ENCODE data around the gene LDAH. TPM values are rescaled to one million over a fixed set of nuclear protein-coding genes. Genes with fewer than 3 reads are reported as not detected.

The LDAH gene
- total and polyA plus RNA-seq, 2 experiments from 2014 or later = 12.1 to 37.5 TPM

DNA sequence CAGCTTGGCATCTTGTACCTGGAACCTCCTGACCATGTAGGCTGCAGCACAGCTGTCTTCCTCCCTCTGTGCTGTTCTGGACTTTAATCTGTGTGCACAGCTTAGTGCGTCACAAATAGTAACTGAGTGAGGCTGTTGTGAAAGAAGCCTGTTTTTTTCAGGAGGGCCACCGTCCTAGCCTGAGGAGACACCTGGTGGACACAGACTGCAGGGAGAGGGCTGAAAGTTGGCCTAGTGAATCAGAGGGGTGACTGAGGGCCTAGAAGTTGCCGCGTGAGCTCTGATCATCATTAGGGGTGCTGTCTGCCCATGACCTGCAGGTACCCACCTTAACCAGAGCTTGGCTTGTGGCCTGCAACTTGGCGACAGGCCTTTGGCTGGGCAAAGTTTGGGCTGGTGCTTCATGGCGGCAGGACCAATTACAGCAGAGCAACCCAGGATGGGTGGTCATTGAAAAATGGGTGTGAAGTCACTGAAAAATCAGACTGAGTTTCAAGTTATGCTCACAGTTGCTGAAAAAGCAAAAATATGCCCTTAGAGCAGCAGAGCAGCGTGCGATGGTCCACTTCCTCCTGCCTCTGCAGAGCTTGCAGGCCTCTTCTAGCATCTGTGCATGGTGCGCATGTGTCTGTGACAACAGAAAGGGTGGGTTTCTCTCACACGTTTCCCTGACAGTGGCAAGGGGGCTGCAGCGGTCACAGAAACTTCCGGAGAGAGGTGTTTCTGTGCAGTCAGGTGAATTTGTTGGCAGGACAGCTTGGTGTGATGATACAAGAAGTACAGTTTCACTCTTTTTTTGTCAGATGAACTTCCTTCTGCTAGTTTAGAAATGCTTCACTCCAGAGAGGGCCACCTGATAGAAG is 146.3 kb downstream of the LDAH start:
- H2AFZ ChIP-seq = no peak overlapping the region
- no peak overlapping the region for H3K27ac ChIP-seq (ENCODE audit: low read depth)
- Mint-ChIP-seq H3K4me1 (peaks cover 54% of the 10 kb centered on the region), H3K27ac (no peak overlapping the region), H3K9me3 (no peaks in the 10 kb centered on the region; the same call in 2 of the 3 replicates), H3K4me3 (no peak overlapping the region), H3K27me3 (ENCODE audit: insufficient read depth, low read depth, poor library complexity) (peaks cover 41% of the 10 kb centered on the region), H3K36me3 (ENCODE audit: low read depth) (no peaks in the 10 kb centered on the region)
- no peak overlapping the region for H3K4me3 ChIP-seq
- H4K20me1 ChIP-seq (replicated peaks; ENCODE audit: insufficient read depth) = no peaks in the 10 kb centered on the region; the same call in none of the 2 replicates
- peaks cover 41% of the 10 kb centered on the region for H3K4me1 ChIP-seq (ENCODE audit: insufficient read depth)
- no peaks in the 10 kb centered on the region for H3K9me2 ChIP-seq (ENCODE audit: insufficient read depth)
- H3K79me2 ChIP-seq (replicated peaks; ENCODE audit: insufficient read depth) = no peaks in the 10 kb centered on the region
- H3K4me2 ChIP-seq = no peak overlapping the region
- H3K36me3 ChIP-seq (ENCODE audit: insufficient read depth) = no peaks in the 10 kb centered on the region
- peaks cover 37% of the 10 kb centered on the region for H3K27me3 ChIP-seq (ENCODE audit: insufficient read depth)
- TF ChIP-seq, protein P1, sequence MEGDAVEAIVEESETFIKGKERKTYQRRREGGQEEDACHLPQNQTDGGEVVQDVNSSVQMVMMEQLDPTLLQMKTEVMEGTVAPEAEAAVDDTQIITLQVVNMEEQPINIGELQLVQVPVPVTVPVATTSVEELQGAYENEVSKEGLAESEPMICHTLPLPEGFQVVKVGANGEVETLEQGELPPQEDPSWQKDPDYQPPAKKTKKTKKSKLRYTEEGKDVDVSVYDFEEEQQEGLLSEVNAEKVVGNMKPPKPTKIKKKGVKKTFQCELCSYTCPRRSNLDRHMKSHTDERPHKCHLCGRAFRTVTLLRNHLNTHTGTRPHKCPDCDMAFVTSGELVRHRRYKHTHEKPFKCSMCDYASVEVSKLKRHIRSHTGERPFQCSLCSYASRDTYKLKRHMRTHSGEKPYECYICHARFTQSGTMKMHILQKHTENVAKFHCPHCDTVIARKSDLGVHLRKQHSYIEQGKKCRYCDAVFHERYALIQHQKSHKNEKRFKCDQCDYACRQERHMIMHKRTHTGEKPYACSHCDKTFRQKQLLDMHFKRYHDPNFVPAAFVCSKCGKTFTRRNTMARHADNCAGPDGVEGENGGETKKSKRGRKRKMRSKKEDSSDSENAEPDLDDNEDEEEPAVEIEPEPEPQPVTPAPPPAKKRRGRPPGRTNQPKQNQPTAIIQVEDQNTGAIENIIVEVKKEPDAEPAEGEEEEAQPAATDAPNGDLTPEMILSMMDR (conservative IDR thresholded peaks at IDR 0.05; ENCODE audit: low read depth in 2 of 2) = peak; percentile 25 to 60
- no peak for TF ChIP-seq EZH2phosphoT487 (IDR thresholded peaks at IDR 0.05; ENCODE audit: unreplicated experiment)
- 0 out of 2 replicates have a peak, but pooled peaks cover 3% of the 10 kb centered on the region for H3F3A ChIP-seq (replicated peaks; ENCODE audit: low read depth)
- DNase-seq (ENCODE audit: low spot score) (no peak), ATAC-seq (peak; percentile 11)

DNA sequence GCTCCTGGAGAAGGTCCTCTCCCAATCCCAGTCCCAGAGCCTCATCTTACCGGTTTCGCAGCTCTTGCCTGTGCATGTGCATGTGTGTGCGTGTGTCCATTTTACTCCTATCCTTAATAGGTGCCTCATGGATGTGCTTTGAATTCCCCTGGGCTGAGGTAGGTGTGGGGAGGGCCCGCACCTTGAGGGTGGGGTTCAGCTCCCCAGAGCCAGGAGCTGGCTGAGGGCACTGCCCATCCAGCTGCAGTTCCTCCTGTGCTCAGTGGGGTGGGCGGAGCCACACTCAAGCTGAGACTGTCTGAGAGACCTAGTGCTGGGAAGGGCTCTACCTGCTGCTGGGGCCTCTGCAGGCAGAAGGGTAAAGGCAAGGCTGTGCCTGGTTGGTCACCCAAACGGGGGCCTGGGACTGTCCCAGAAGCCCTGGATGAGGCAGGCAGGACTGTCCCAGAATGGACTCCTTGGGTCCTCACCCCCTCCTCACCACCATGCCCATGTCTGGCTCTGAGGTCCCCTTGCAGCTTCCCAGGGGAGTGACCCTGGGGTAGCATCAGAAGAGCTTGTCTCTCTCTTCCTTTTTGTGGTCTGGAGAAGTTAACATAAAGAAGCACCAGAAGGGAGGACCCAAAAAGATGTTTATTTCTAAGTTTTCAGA is 147.1 kb downstream of the LDAH start:
- H3K27ac Mint-ChIP-seq = no peak overlapping the region
- peaks cover 48% of the 10 kb centered on the region for H3K27me3 Mint-ChIP-seq (ENCODE audit: insufficient read depth, low read depth, poor library complexity)
- TF ChIP-seq CREB1 (CRISPR knock-in tag; IDR thresholded peaks at IDR 0.05; ENCODE audit: low read depth) (no peak), NANOG (IDR thresholded peaks at IDR 0.05; ENCODE audit: borderline replicate concordance) (no peak)
- TF ChIP-seq, protein P2, sequence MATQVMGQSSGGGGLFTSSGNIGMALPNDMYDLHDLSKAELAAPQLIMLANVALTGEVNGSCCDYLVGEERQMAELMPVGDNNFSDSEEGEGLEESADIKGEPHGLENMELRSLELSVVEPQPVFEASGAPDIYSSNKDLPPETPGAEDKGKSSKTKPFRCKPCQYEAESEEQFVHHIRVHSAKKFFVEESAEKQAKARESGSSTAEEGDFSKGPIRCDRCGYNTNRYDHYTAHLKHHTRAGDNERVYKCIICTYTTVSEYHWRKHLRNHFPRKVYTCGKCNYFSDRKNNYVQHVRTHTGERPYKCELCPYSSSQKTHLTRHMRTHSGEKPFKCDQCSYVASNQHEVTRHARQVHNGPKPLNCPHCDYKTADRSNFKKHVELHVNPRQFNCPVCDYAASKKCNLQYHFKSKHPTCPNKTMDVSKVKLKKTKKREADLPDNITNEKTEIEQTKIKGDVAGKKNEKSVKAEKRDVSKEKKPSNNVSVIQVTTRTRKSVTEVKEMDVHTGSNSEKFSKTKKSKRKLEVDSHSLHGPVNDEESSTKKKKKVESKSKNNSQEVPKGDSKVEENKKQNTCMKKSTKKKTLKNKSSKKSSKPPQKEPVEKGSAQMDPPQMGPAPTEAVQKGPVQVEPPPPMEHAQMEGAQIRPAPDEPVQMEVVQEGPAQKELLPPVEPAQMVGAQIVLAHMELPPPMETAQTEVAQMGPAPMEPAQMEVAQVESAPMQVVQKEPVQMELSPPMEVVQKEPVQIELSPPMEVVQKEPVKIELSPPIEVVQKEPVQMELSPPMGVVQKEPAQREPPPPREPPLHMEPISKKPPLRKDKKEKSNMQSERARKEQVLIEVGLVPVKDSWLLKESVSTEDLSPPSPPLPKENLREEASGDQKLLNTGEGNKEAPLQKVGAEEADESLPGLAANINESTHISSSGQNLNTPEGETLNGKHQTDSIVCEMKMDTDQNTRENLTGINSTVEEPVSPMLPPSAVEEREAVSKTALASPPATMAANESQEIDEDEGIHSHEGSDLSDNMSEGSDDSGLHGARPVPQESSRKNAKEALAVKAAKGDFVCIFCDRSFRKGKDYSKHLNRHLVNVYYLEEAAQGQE (IDR thresholded peaks at IDR 0.05; ENCODE audit: unreplicated experiment) = no peak
- Histone ChIP-seq H3K79me2 (replicated peaks; ENCODE audit: insufficient read depth) (no peaks in the 10 kb centered on the region), H3F3A (replicated peaks; ENCODE audit: low read depth) (0 out of 2 replicates have a peak, but pooled peaks cover 3% of the 10 kb centered on the region), H3K4me1 (ENCODE audit: insufficient read depth) (peaks cover 41% of the 10 kb centered on the region), H3K27me3 (ENCODE audit: insufficient read depth) (peaks cover 44% of the 10 kb centered on the region), H3K27ac (ENCODE audit: low read depth) (no peak overlapping the region), H3K4me3 (no peak overlapping the region), H3K36me3 (ENCODE audit: insufficient read depth) (no peaks in the 10 kb centered on the region), H3K4me2 (no peak overlapping the region), H3K9me2 (ENCODE audit: insufficient read depth) (no peaks in the 10 kb centered on the region), H4K20me1 (replicated peaks; ENCODE audit: insufficient read depth) (no peaks in the 10 kb centered on the region; the same call in 1 of the 2 replicates), H2AFZ (no peak overlapping the region)
- no peaks in the 10 kb centered on the region; the same call in 2 of the 3 replicates for H3K9me3 Mint-ChIP-seq
- no peaks in the 10 kb centered on the region for H3K36me3 Mint-ChIP-seq (ENCODE audit: low read depth)
- peak; percentile 71 for ATAC-seq
- peak overlapping the region; percentile 42; the same call in 1 of the 3 replicates for H3K4me3 Mint-ChIP-seq
- peaks cover 57% of the 10 kb centered on the region for H3K4me1 Mint-ChIP-seq
- peak; percentile 50 for DNase-seq (ENCODE audit: low spot score)

Data from GM23338 (cell line).